HG03060 (cell line): Measurements from ENCODE around the gene SPIRE1.

Source experiments
- ATAC-seq: cut with Tn5 transposase; IDR thresholded peaks from one replicate; pipeline ENCODE4 v1.9.1; 2021; ENCODE audit warnings: low read depth, moderate number of reproducible peaks; ENCODE audit not compliant: unreplicated experiment

SPIRE1 gene

GRCh38 chr18:12604445-12605007 is 53.4 kb downstream of the SPIRE1 start:
- no peak for ATAC-seq

GRCh38 chr18:12599966-12600365 is 57.9 kb downstream of the SPIRE1 start:
- ATAC-seq, result no peak

- ATAC-seq, result no peak
These were observed 58.4 kb downstream of the SPIRE1 start for GRCh38 chr18:12599543-12599942.

- ATAC-seq, result no peak
These were observed 59.6 kb downstream of the SPIRE1 start for GRCh38 chr18:12598181-12598930.

GRCh38 chr18:12597760-12598159 is 60.1 kb downstream of the SPIRE1 start:
- ATAC-seq, result no peak

- ATAC-seq, result no peak
These were observed 62.2 kb downstream of the SPIRE1 start for GRCh38 chr18:12595571-12596255.

- ATAC-seq, result no peak
These were observed 64.0 kb downstream of the SPIRE1 start for GRCh38 chr18:12593866-12594265.

- no peak for ATAC-seq
These were observed 65.2 kb downstream of the SPIRE1 start for GRCh38 chr18:12592597-12593127.

GRCh38 chr18:12589448-12589847 is 68.5 kb downstream of the SPIRE1 start:
- no peak for ATAC-seq

GRCh38 chr18:12586956-12587355 is 71.0 kb downstream of the SPIRE1 start:
- ATAC-seq, result no peak

GRCh38 chr18:12585218-12585617 is 72.7 kb downstream of the SPIRE1 start:
- no peak for ATAC-seq

GRCh38 chr18:12580630-12581342 is 77.1 kb downstream of the SPIRE1 start:
- no peak for ATAC-seq

GRCh38 chr18:12579775-12580174 is 78.1 kb downstream of the SPIRE1 start:
- ATAC-seq, result no peak

GRCh38 chr18:12577848-12578247 is 80.1 kb downstream of the SPIRE1 start:
- no peak for ATAC-seq

- no peak for ATAC-seq
These were observed 83.3 kb downstream of the SPIRE1 start for GRCh38 chr18:12574494-12575185.

- no peak for ATAC-seq
These were observed 86.3 kb downstream of the SPIRE1 start for GRCh38 chr18:12571630-12572029.

- ATAC-seq, result no peak
These were observed 88.1 kb downstream of the SPIRE1 start for GRCh38 chr18:12569791-12570190.

GRCh38 chr18:12567849-12568248 is 90.1 kb downstream of the SPIRE1 start:
- no peak for ATAC-seq

GRCh38 chr18:12564861-12565260 is 93.0 kb downstream of the SPIRE1 start:
- ATAC-seq, result no peak

GRCh38 chr18:12564378-12564777 is 93.5 kb downstream of the SPIRE1 start:
- no peak for ATAC-seq
